Stimulated activated CD4-positive, alpha-beta T cell treated with anti-CD3 and anti-CD28 coated beads, Interleukin-4, amount 100 ng/mL, for 48 hours (primary cell): ENCODE data around the gene VTN.

ENCODE experiments used
- DNase-seq, 2 donors: peaks; one replicate each; pipeline ENCODE4 v3.0.0-alpha.2; 2020; ENCODE audit warnings: low read depth in 2 of 2

The VTN gene

DNA sequence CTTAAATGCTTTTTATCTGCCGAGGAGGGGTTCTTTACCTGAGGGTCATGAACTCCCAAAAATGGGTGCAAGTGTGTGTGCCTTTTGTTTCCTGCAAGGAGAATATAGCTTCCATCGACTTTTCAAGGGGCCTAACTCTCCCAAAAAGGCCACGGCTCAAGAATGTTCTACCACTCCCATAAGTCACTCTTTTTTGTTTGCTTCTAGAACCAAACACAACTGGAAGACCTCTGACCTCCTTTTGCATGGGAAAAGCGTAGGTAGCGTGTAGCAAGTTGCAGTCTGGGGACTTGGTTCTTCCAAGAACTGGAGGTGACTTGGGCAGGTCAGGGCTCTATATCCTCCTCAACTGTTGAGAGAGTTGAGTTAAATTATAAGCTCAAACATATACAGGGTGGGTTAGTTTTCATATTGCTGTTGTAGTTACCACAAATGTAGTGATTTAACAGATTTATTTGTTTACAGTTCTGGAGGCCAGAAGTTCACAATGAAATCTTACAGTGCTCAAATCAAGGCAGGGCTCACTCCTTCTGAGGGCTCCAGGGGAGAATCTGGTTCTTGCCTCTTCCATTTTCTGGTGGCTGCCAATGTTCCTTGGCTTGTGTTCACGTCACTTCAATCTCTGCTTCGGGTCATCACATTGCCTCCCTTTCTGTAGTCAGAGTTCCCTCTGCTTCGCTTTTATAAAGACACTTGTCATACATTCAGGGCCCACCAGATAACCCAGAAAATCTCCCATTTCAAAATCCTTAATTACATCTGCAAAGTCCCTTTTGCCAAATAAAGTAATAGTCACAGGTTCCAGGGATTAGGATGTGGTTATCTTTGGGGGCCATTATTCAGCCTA is 49.7 kb downstream of the VTN start:
- no peak for DNase-seq

DNA sequence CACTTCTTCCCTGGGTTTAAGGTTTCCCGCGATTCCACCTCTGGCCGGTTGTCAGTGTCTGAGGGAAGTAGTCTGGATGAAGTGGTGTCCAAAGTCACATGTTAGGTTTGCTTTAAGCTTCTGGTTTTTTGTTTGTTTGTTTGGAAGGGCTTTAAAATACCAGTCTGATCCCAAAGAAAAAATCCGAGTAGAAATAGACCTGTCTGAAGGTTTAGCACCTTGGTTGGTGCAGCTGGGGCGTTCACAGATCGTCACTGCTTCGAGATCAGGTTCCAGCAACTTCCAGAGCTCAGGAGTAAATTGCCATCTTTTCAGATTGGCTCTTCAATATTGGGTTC is 50.5 kb downstream of the VTN start:
- no peak for DNase-seq

DNA sequence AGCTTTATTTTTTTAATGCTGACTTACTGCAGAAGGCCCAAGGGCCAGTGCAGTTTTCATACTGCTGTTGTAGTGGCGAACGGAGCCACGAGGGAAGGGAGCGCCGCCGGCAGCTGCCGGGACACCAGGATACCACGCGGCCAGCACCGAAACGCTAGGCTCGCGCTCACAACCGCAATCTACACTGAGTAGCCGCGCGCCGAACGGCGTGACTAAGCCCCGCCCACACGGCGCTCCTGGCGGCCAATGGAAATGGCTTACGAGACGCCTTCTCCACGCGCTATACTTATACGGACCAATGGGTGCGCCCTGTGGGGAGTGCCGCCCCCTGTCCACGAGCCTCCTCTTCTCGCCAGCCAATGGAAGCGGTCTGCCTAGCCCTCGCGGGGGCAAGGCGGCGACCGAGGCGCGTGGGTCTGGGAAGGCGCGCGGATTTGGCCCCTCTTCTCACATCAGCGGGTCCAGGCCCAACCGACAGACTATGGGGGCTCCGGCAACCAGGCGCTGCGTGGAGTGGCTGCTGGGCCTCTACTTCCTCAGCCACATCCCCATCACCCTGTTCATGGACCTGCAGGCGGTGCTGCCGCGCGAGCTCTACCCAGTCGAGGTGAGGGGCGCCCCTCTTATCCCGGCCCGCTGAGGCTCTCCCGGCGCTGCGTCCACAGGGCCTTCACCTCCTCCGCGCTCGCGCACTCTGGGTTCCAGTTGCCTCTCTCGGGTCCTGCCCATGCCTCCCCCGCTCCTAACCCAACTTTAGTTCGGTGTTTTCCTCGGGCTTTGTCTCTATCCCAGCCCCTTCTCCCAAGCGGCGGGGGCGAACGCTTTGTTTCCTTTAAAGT is 51.1 kb downstream of the VTN start, which contains the start of gene TMEM97:
TMEM97 (plus strand) TSS at position 442 of the 839 bp plus-strand sequence; CDS start at position 482, 40 bp downstream.
- peak; percentile 94 to 97 for DNase-seq

DNA sequence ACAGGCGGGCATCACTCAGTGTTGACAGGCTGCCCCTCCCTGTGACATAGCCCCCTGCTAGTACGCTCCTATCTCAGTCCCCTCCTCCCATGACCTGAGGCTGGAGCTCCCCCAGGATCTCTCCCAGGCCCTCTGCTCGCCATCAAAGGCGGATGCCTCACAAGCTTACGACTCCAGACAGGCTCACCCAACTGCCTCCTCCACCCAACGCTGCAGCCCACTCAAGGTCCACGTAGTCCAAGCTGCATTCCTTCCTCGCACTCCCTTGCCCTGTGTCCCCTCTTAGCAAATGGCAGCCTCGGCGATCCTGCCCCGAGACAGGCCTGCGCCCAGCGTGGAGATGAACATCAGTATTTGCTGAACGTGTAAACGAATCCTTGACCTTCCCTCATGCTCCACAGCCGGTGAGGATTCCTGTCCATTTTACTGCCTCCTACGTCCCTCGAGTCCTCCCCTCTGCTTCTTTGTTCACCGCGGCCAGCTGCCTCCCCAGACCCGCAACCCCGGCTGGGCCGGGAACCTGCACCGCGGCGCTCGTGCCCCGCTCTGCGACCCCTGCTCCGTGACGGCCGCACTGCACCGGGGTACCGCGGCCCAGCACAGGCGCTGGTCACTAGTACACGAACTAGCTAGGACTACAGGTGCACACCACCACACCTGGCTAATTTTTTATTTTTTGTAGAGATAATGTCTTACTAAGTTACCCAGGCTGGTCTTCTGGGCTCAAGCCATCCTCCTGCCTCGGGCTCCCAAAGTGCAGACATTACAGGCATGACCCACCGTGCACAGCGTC is 51.9 kb downstream of the VTN start:
- DNase-seq: no peak
